HG03342 (cell line): ENCODE results near the gene WWP2.

ENCODE experiments used
- ATAC-seq: cut with Tn5 transposase; IDR thresholded peaks from one replicate; pipeline ENCODE4 v1.9.1; 2021; ENCODE audit warnings: mild to moderate bottlenecking, moderate library complexity; ENCODE audit not compliant: unreplicated experiment

Gene WWP2

DNA sequence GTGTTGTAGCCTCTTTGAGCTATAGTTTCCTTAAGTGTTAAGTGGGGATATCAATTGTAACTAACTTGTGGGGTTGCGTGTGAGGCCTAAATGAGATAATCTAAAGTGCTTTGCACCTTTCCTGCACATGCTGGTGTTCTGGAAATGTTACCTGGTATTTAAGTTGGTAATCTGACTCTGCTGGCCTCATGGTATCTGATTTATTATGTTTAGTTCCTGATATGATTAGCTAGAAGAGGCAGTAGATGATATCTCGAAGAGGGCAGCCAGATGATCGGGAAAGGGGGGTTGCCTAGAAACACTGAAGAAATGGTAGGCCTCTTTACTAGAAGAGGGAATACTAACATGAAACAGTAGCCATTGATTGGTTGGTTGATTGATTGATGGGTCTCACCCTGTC lies 123.6 kb downstream of the WWP2 start:
- no peak for ATAC-seq

DNA sequence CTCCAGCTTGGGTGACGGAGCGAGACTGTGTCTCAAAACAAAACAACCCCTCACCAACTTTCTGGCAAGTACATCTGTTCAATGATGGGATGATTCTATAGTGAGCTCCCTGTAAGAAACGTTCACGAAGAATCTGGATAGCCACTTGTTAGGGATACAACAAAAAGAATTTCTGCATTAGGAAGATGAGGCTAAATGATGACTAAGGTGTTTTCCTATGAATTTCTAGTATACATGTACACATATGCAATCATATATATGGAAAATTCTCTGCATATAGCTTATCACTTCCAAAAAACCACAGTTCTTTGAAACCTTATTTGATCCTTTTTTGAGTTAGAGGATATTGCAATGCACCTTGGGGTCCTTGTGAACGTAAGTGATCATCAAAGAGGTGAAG lies 124.6 kb downstream of the WWP2 start:
- ATAC-seq, result no peak

DNA sequence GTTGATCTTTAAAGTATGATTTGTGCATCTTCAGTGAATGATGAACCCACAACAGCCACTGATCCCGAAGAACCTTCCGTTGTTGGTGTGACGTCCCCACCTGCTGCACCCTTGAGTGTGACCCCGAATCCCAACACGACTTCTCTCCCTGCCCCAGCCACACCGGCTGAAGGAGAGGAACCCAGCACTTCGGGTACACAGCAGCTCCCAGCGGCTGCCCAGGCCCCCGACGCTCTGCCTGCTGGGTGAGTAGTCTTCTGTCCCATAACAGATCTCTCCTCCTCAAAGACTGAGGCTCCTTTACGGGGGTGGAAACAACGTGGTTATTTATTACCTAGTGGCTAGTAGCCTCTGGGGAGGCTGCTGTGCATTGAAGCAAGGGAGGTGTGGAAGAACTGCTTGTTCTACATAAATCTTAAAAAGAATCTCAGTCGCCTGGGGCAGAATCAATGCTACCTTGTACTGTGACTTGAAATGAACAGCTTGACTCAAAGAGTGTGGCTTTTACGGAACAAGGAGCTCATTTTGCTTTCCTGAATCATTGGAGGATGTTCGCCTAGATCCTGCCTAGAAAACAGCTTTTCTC lies 126.0 kb downstream of the WWP2 start:
- peak; percentile 63 for ATAC-seq

DNA sequence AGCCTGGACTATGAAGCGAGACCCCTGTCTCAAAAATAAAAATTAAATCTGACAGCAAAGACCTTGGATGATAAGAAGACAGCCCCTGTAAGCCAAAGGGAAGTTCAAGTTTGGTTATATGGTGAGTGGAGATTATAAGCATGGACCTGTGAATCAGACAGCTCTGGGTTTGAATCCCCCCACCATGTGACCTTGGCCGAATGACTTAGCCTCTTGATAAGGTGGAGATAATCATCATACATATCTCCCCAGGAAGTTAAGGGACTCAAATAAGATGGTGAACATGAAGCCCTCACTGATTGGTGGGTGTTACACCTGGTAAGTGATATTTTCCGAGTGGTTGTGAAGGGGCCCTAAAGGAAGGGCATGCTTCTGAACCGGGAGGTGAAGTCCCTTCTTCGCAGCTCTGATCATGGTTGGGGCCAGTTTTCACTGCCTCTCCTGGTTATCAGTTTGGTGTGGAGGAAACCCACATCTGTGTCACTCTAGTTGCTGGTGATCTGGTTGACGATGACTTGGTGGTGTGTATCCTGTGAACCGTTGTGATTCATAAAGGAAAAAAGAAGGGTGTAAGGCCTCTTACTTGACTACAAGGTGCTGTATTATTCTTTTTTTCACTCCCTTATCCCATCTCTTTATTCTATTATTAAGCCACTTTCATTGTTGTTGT lies 127.3 kb downstream of the WWP2 start:
- no peak for ATAC-seq

- no peak for ATAC-seq
Observed at GRCh38 chr16:69890114-69890891, 128.2 kb downstream of the WWP2 start.

- no peak for ATAC-seq
Observed at GRCh38 chr16:69890892-69891282, 128.8 kb downstream of the WWP2 start.

- ATAC-seq, result no peak
Observed at GRCh38 chr16:69892378-69892777, 130.2 kb downstream of the WWP2 start.

- no peak for ATAC-seq
Observed at GRCh38 chr16:69893106-69893505, 131.0 kb downstream of the WWP2 start.

GRCh38 chr16:69894676-69895075 lies 132.5 kb downstream of the WWP2 start:
- no peak for ATAC-seq

DNA sequence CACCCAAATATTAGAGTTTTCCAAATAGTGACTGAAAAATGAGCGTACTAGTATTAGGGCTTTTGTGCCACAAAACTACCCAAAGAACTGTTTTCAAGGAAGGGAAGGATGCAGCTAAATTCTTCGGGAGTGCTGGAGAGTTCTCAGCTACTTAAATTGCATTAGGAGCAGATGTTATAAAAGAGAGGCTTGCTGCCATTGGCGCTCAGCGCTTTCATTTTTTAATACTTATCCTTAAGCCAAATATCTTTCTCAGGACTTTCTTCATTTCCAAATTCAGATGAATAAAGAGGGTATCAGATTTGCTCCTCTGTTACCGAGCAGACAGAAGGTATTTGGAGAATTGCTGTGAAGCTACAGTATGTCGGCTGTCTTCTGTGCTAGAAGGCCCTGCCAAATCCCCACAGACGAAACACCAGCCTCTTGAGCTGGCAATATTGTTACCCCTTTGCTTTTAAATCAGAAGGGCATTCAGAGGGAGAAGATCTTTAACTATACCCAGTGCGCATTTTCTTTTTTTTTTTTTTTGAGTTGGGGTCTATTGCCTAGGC lies 141.8 kb downstream of the WWP2 start:
- ATAC-seq, result no peak

GRCh38 chr16:69904495-69905170 lies 142.5 kb downstream of the WWP2 start:
- no peak for ATAC-seq

GRCh38 chr16:69905171-69905555 lies 143.0 kb downstream of the WWP2 start:
- ATAC-seq, result no peak

- no peak for ATAC-seq
Observed at GRCh38 chr16:69906838-69907401, 144.8 kb downstream of the WWP2 start.

DNA sequence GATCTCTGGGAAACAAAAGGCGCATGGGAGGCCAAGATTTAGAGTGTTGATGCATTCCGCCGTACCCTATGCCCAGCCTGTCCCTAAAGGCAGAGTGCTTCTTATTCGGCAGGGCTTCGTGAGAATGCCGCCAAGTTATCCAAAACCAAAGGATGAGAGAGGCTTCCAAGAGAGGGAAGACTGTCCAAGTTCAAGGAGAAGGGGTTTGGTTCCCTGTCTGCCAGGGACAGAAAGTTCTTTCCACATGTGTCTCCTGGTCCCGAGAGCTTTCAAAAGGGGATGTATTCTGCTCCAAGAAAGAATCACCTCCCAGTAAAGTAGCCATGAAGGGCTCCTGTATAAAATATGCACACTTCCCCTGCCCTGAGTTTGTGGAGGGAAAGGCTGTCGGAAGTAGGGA lies 146.9 kb downstream of the WWP2 start:
- no peak for ATAC-seq

GRCh38 chr16:69909760-69910159 lies 147.6 kb downstream of the WWP2 start:
- no peak for ATAC-seq

- ATAC-seq, result no peak
Observed at GRCh38 chr16:69910964-69911363, 148.8 kb downstream of the WWP2 start.

DNA sequence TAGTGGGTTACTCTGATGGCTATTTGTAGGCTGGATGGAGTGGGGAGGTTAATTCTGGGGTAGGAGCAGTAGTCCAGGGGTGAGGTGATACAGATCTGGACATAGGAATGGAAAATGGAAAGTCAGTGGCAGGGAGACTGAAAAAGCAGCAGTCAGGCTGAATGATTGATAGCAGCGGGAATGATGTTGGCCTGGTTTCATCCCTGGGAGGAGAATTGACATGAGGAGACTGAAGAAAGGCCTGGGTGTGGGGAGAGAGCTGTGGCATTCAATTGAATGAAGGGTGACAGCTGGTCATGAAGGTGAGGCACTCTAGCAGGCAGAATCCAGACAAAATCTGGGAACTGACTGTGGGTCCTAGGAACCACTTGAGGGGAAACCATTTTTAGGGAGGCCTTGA lies 154.3 kb downstream of the WWP2 start:
- ATAC-seq, result no peak

- no peak for ATAC-seq
Observed at GRCh38 chr16:69917311-69917710, 155.2 kb downstream of the WWP2 start.

DNA sequence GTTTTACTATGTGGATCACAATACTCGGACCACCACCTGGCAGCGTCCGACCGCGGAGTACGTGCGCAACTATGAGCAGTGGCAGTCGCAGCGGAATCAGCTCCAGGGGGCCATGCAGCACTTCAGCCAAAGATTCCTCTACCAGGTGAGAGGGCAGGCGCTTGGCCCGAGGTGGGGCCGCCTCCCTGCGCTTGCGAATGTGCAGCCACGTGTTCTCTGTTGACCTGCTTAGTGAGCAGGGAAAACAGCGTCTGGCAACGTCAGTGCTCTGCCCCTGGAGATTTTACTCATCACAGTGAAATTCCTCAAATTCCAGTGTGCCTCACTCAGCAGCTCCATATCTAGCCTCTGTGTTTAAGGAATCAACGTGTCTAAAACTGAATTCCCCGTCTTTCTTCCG lies 155.6 kb downstream of the WWP2 start:
- no peak for ATAC-seq

DNA sequence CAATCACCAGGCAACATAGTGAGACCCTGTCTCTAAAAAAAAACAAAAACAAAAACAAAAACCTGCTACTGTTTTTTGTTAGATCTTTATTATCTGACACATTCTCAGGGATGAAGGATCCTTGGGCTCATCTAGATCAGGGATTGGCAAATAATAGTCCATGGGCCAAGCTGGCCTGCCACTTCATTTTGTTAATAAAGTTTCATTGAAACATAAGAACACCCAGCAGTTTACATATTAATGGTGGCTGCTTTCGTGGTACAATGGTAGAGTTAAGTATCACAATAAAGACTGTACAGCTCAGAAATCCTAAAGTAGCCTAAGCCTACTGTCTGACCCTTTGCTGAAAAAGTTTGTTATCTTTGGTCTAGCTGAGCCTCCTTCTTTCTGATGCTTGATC lies 156.1 kb downstream of the WWP2 start:
- no peak for ATAC-seq

- no peak for ATAC-seq
Observed at GRCh38 chr16:69921127-69921526, 159.0 kb downstream of the WWP2 start.
